T-helper 17 cell (primary cell): ENCODE results near the gene ZYG11B. TPM values are rescaled to one million over a fixed set of nuclear protein-coding genes. Genes with fewer than 3 reads are reported as not detected.
"Not testable (repeated sequence)": the region's sequence is repeated elsewhere in the genome, so short reads cannot be mapped to it uniquely, and the experiment has no call there.

Source experiments
- ATAC-seq: fragments of 150-1000 bp; cut with Tn5 transposase; 2 replicates; pipeline ENCODE4 v1.10.0; 2021; ENCODE audit warnings: mild to moderate bottlenecking, moderate library complexity
- DNase-seq, 3 donors: peaks; one replicate each; pipeline versions ENCODE4 v3.0.0 to v3.0.0-alpha.2; 2020 to 2021
- H3K9me3 ChIP-seq: one replicate; pipeline ENCODE4 v1.7.0; 2013; ENCODE audit warnings: low read length, mild to moderate bottlenecking; ENCODE audit not compliant: control insufficient read depth, poor library complexity, severe bottlenecking
- H3K27ac Mint-ChIP-seq: one replicate; pipeline ENCODE4 v1.8.0; 2022; ENCODE audit warnings: mild to moderate bottlenecking, moderate library complexity, mixed read lengths
- H3K27me3 Mint-ChIP-seq: one replicate; pipeline ENCODE4 v1.8.0; 2022; ENCODE audit warnings: mixed read lengths
- H3K36me3 Mint-ChIP-seq: one replicate; pipeline ENCODE4 v1.8.0; 2022; ENCODE audit warnings: low read depth, mixed read lengths
- H3K4me1 Mint-ChIP-seq: one replicate; pipeline ENCODE4 v1.8.0; 2022; ENCODE audit warnings: mild to moderate bottlenecking, mixed read lengths
- H3K4me3 Mint-ChIP-seq: one replicate; pipeline ENCODE4 v1.8.0; 2022; ENCODE audit warnings: mild to moderate bottlenecking, moderate library complexity, mixed read lengths
- total RNA-seq, 4 donors: library from RNA in 2 of 4; stranded (reverse) in 2 of 4; gene quantifications; one replicate each; pipeline ENCODE4 v1.2.3 and lab custom pipeline; 2022 to 2026

The ZYG11B gene
- total RNA-seq, result 10 to 100 TPM; 13.5 to 16.8 TPM
- 59.8 to 74.3 reads per million in 2 donors for total RNA-seq (lab: John Stamatoyannopoulos, UW)

GRCh38 chr1:52726265-52727113 lies at the start of gene ZYG11B:
Gene ZYG11B, plus strand, starts transcription at chr1:52726453. Its CDS starts 201 bp downstream, at chr1:52726654.
- no peaks in the 10 kb centered on the region for H3K9me3 ChIP-seq
- ATAC-seq (peak; percentile 97), DNase-seq (peak; percentile 86 to 94 (median 91))
- Mint-ChIP-seq H3K36me3 (peaks cover 5% of the 10 kb centered on the region), H3K4me3 (peak within 1 kb of the TSS; percentile 99), H3K4me1 (peaks cover 35% of the 10 kb centered on the region), H3K27ac (peak within 1 kb of the TSS; percentile 93), H3K27me3 (peaks cover 6% of the 10 kb centered on the region)

- H3K4me1 Mint-ChIP-seq, result peaks cover 6% of the 10 kb centered on the region
- no peak overlapping the region for H3K4me3 Mint-ChIP-seq
- H3K9me3 ChIP-seq, result no peaks in the 10 kb centered on the region
- no peak for DNase-seq
- H3K27ac Mint-ChIP-seq, result peak overlapping the region; percentile 16
- no peak for ATAC-seq
- no peaks in the 10 kb centered on the region for H3K27me3 Mint-ChIP-seq
- peaks cover 3% of the 10 kb centered on the region for H3K36me3 Mint-ChIP-seq
Observed at GRCh38 chr1:52677076-52677806, 49.0 kb upstream of the ZYG11B start.

DNA sequence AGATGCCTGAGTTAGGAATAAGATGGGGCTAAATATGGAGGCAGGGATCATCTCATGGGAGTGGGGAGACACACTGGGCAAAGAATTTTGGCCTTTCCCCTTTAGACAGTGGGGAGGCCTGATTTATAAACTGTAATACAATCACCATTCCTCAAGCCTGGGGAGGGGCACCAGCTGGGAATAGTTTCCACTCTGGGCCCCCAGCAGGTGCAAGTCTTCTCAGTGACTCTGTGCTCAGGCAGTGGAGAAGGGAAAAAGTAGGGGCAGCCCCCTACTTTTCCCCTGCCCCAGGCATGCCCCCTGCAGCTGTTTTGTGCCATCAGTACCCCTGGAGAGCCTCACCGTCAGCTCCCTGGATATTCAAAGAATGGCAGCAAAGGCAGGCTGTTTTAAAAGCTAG lies 47.2 kb upstream of the ZYG11B start:
- no peaks in the 10 kb centered on the region for H3K9me3 ChIP-seq
- Mint-ChIP-seq H3K27ac (no peak overlapping the region), H3K36me3 (peaks cover 3% of the 10 kb centered on the region), H3K4me3 (no peak overlapping the region), H3K4me1 (peaks cover 6% of the 10 kb centered on the region), H3K27me3 (no peaks in the 10 kb centered on the region)
- DNase-seq, result no peak
- ATAC-seq, result no peak

GRCh38 chr1:52679498-52679897 lies 46.8 kb upstream of the ZYG11B start:
- no peak for ATAC-seq
- peaks cover 4% of the 10 kb centered on the region for H3K4me1 Mint-ChIP-seq
- no peak for DNase-seq
- no peak overlapping the region for H3K4me3 Mint-ChIP-seq
- H3K36me3 Mint-ChIP-seq, result peaks cover 3% of the 10 kb centered on the region
- H3K27me3 Mint-ChIP-seq, result no peaks in the 10 kb centered on the region
- H3K9me3 ChIP-seq, result no peaks in the 10 kb centered on the region
- H3K27ac Mint-ChIP-seq, result no peak overlapping the region

DNA sequence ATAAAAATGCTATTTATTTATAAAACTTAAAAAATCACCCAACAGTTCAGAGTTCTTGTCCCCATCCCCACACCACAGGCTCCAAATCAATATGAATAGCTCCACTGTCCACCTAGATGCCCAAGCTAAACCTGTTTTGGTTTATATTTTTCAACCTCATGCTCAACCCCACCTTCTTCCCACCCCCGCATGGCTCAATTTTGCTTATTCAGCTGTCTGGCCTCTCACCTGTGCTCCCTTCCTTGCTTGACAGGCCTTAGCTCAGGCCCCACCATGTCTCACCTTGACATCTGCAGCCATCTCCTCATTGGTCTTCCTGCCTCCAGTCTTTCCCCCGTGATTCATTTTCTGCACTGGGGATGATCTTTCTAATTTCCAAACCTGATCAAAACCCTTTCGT lies 45.9 kb upstream of the ZYG11B start:
- peaks cover 3% of the 10 kb centered on the region for H3K36me3 Mint-ChIP-seq
- DNase-seq (no peak), ATAC-seq (no peak)
- peaks cover 4% of the 10 kb centered on the region for H3K4me1 Mint-ChIP-seq
- H3K4me3 Mint-ChIP-seq, result no peak overlapping the region
- no peak overlapping the region for H3K27ac Mint-ChIP-seq
- no peaks in the 10 kb centered on the region for H3K9me3 ChIP-seq
- H3K27me3 Mint-ChIP-seq, result no peaks in the 10 kb centered on the region

- Mint-ChIP-seq H3K4me1 (peaks cover 7% of the 10 kb centered on the region), H3K27me3 (no peaks in the 10 kb centered on the region), H3K27ac (no peak overlapping the region), H3K4me3 (no peak overlapping the region), H3K36me3 (peaks cover 3% of the 10 kb centered on the region)
- no peaks in the 10 kb centered on the region for H3K9me3 ChIP-seq
- no peak for DNase-seq
- no peak for ATAC-seq
Observed at GRCh38 chr1:52681136-52681535, 45.1 kb upstream of the ZYG11B start.

DNA sequence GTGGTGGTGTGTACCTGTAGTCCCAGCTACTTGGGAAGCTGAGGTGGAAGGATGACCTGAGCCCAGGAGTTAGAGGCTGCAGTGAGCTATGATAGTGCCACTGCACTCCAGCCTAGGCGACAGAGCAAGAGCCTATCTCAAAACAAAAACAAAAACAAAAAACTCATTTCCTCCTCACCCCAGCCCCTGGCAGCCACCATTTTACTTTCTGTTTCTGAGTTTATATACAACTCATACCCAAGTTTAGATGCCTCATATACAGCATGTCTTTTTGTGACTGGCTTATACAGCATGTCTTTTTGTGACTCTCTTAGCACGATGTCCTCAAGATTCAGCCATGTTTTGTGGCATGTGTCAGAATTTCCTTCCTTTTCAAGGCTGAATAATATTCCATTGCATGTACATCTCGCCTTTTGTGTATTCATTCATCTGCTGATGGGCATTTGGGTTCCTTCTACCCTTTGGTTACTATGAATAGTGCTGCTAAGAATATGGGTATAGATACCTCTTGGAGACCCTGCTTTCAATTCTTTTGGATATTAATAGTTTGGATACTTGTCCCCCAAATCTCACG lies 42.8 kb upstream of the ZYG11B start:
- Mint-ChIP-seq H3K36me3 (peaks cover 3% of the 10 kb centered on the region), H3K27ac (no peak overlapping the region), H3K4me3 (no peak overlapping the region), H3K27me3 (no peaks in the 10 kb centered on the region), H3K4me1 (peaks cover 10% of the 10 kb centered on the region)
- H3K9me3 ChIP-seq, result no peaks in the 10 kb centered on the region
- DNase-seq (no peak), ATAC-seq (no peak)

- Mint-ChIP-seq H3K27me3 (no peaks in the 10 kb centered on the region), H3K36me3 (peaks cover 3% of the 10 kb centered on the region), H3K27ac (no peak overlapping the region), H3K4me3 (no peak overlapping the region), H3K4me1 (peaks cover 10% of the 10 kb centered on the region)
- DNase-seq (no peak), ATAC-seq (no peak)
- H3K9me3 ChIP-seq, result no peaks in the 10 kb centered on the region
Observed at GRCh38 chr1:52684545-52684944, 41.7 kb upstream of the ZYG11B start.

GRCh38 chr1:52686261-52686751 lies 39.9 kb upstream of the ZYG11B start:
- not testable (repeated sequence) for H3K27me3 Mint-ChIP-seq, H3K4me3 Mint-ChIP-seq, H3K9me3 ChIP-seq, H3K4me1 Mint-ChIP-seq, H3K36me3 Mint-ChIP-seq
- peak overlapping the region; percentile 86 for H3K27ac Mint-ChIP-seq
- peak; percentile 53 to 71 (median 59) for DNase-seq
- peak; percentile 99 for ATAC-seq

- Mint-ChIP-seq H3K4me1 (peaks cover 10% of the 10 kb centered on the region), H3K36me3 (no peaks in the 10 kb centered on the region), H3K4me3 (no peak overlapping the region), H3K27ac (peak overlapping the region; percentile 86), H3K27me3 (no peaks in the 10 kb centered on the region)
- DNase-seq (no peak), ATAC-seq (no peak)
- H3K9me3 ChIP-seq, result no peaks in the 10 kb centered on the region
Observed at GRCh38 chr1:52686830-52687229, 39.4 kb upstream of the ZYG11B start.

DNA sequence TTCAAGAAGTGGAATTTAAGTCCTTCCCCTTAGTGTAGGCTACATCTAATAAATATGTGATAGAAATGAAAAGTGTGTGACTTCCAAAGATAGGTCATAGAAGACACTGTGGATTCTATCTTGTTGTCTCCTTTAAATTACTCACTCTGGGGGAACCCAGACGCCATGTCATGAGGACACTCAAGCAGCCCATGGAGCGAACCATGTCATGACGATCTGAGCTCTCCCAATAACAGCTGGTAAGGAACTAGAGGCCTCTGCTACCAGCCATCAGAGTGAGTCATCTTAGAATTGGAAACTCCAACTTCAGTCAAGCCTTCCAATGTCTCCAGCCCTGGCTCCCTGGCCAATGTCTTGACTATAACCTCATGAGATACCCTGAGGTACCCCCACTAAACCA lies 34.4 kb upstream of the ZYG11B start:
- no peak for ATAC-seq
- no peak overlapping the region for H3K4me3 Mint-ChIP-seq
- no peaks in the 10 kb centered on the region for H3K9me3 ChIP-seq
- H3K27me3 Mint-ChIP-seq, result no peaks in the 10 kb centered on the region
- H3K4me1 Mint-ChIP-seq, result peaks cover 18% of the 10 kb centered on the region
- no peak overlapping the region for H3K27ac Mint-ChIP-seq
- peaks cover 6% of the 10 kb centered on the region for H3K36me3 Mint-ChIP-seq
- DNase-seq, result no peak

DNA sequence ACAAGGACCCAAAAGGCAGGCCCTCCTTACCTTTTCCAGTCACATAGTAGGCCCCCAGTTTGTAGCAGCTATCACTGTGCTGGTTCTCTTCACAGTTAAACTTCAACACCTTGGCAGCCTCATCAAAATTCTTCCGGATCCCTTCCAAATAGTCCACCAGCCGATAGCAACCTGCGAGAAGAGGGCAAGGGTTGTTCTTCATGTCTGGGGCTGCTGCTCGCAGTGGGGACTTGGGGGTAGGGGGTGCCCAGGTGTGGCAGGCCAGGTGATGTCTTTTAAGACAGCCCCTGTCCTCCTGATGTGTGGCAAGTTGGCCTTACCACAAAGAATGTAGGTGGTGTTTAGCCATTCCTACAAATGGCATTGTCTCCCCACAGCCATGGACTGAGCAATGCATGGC lies 33.6 kb upstream of the ZYG11B start:
- H3K9me3 ChIP-seq, result no peaks in the 10 kb centered on the region
- Mint-ChIP-seq H3K4me1 (peaks cover 21% of the 10 kb centered on the region), H3K36me3 (peaks cover 6% of the 10 kb centered on the region), H3K4me3 (no peak overlapping the region), H3K27me3 (no peaks in the 10 kb centered on the region), H3K27ac (peak overlapping the region; percentile 43)
- ATAC-seq, result no peak
- no peak for DNase-seq

GRCh38 chr1:52693351-52693750 lies 32.9 kb upstream of the ZYG11B start:
- H3K9me3 ChIP-seq, ATAC-seq, H3K4me3 Mint-ChIP-seq, H3K27me3 Mint-ChIP-seq, H3K36me3 Mint-ChIP-seq, DNase-seq: not testable (repeated sequence)
- Mint-ChIP-seq H3K4me1 (peaks cover 25% of the 10 kb centered on the region), H3K27ac (peak overlapping the region; percentile 43)
